SK-N-MC (cell line): ENCODE results near the gene TMEM231.
"Not testable (repeated sequence)": the region's sequence is repeated elsewhere in the genome, so short reads cannot be mapped to it uniquely, and the experiment has no call there.

Experiments
- DNase-seq: peaks from one replicate; pipeline ENCODE4 v3.0.0-alpha.2; 2011; ENCODE audit warnings: low read depth, low spot score
- H3K27ac ChIP-seq: fragments of 200-600 bp; sonication (generic); 2 replicates; pipeline ENCODE4 v1.5.1; 2016; ENCODE audit warnings: mixed run types
- H3K36me3 ChIP-seq: fragments of 200-600 bp; sonication (generic); 2 replicates; pipeline ENCODE4 v1.6.1; 2017; ENCODE audit warnings: antibody characterized with exemption, low read length, mixed read lengths; ENCODE audit not compliant: insufficient read depth
- H3K4me3 ChIP-seq: fragments of 200-600 bp; sonication (generic); 2 replicates; pipeline ENCODE4 v1.5.1; 2016
- H3K9ac ChIP-seq: fragments of 200-600 bp; sonication (generic); 2 replicates; pipeline ENCODE4 v1.8.0; 2017; ENCODE audit warnings: mixed run types, mixed read lengths; ENCODE audit not compliant: insufficient read length
- H3K9me3 ChIP-seq: fragments of 200-600 bp; sonication (generic); 2 replicates; pipeline ENCODE4 v1.6.1; 2017; ENCODE audit warnings: low read depth, mild to moderate bottlenecking, antibody characterized with exemption, low read length, moderate library complexity, mixed read lengths
- EZH2 ChIP-seq: fragments of 200-600 bp; sonication (generic); IDR thresholded peaks from one replicate; pipeline ENCODE4 v1.6.1; 2017; ENCODE audit warnings: antibody characterized with exemption
- FOXP2 ChIP-seq: optimal IDR thresholded peaks from 2 replicates; pipeline ENCODE3; 2011; ENCODE audit warnings: mild to moderate bottlenecking, moderate library complexity; ENCODE audit not compliant: insufficient read depth; ENCODE audit errors: extremely low read length, control extremely low read depth
- POLR2AphosphoS5 ChIP-seq: IDR thresholded peaks from 2 replicates; pipeline ENCODE4 v1.6.1; 2012; ENCODE audit warnings: mild to moderate bottlenecking, low read depth, low read length, borderline replicate concordance

Gene TMEM231

DNA sequence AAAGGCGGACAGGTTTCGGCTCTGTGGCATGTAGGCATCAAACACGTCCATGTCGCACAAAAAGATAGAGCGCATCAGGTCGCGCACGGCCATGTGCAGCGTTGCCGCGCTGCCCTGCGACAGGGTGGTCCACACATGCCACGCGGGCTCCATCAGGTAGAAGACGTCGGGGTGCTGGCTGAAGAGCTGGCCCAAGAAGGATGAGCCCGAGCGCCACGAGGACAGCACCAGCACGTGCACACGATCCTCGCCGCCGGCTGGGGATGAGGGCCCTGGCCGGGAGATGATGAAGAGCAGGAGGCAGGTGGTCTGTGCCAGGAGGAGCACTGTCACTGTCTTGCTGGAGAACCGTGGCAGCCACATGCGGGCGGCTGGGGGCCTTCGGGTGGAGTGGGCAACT, 26.1 kb downstream of the TMEM231 start:
- Histone ChIP-seq H3K4me3 (no peak overlapping the region), H3K36me3 (no peaks in the 10 kb centered on the region), H3K9me3 (no peaks in the 10 kb centered on the region), H3K27ac (no peak overlapping the region), H3K9ac (no peak overlapping the region)
- no peak for DNase-seq
- TF ChIP-seq FOXP2 (no peak), POLR2AphosphoS5 (no peak), EZH2 (no peak)

DNA sequence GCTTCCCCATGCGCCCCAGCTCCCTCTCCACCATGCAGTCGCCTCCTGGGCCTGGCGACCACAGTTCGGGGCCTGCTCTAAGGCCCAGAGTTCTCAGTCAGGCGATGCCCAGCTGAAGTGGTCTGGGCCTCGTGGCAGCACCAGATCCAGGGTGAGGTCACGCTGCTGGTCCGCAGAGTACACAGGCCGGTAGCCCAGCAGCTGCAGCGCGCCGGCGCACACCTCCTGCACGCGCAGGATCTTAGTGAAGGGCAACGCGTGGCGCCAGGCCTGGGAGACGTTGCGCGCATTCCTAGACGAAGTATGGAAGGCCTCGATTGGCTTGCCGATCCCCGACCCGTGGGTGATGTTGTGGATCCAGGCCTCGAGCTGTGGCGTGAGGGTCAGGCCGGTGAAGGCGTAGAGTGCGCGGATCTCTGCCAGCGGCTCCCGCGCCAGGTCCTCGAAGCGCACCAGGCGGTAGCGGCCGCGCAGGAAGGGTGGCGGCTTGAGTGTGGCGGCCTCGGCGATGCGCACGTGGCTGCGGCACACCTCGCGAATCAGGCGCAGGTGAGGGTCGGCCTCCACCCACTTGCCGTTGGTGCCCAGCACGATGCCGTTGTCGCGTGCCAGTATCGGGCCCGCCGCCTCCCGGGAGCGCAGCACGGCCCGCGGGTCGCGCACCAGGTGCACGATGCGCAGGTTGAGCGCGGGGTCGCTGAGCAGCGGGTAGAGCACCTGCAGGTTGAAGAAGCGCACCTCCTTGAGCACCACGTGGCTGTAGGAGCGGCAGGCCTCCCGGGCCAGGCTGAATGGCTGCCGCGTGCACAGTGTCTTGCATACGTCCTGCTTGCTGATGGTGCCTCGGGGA, 26.8 kb downstream of the TMEM231 start:
- TF ChIP-seq EZH2 (no peak), FOXP2 (no peak), POLR2AphosphoS5 (no peak)
- Histone ChIP-seq H3K9me3 (no peaks in the 10 kb centered on the region), H3K27ac (no peak overlapping the region), H3K9ac (no peak overlapping the region), H3K4me3 (no peak overlapping the region), H3K36me3 (no peaks in the 10 kb centered on the region)
- DNase-seq, result no peak

DNA sequence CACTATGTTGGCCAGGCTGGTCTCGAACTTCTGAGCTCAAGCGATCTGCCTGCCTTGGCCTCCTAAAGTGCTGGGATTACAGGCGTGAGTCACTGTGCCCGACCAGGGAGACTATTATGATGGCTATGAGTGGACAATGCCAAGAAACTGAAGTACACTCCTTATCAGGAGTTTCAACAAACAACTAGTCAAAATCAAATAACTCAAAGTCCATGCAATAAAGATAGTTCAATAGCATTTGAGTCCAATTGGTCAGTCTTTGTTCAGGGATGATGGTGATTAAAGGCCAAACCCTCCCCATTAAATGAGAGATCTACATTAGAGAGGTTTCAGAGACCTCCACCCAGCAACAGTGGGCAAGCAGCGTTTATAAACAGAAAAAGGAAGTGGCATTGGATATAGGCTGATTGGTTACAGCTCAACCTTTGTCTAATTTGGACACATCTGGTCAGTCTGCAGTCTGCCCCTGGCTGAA, 28.2 kb downstream of the TMEM231 start:
- no peaks in the 10 kb centered on the region for H3K36me3 ChIP-seq

DNA sequence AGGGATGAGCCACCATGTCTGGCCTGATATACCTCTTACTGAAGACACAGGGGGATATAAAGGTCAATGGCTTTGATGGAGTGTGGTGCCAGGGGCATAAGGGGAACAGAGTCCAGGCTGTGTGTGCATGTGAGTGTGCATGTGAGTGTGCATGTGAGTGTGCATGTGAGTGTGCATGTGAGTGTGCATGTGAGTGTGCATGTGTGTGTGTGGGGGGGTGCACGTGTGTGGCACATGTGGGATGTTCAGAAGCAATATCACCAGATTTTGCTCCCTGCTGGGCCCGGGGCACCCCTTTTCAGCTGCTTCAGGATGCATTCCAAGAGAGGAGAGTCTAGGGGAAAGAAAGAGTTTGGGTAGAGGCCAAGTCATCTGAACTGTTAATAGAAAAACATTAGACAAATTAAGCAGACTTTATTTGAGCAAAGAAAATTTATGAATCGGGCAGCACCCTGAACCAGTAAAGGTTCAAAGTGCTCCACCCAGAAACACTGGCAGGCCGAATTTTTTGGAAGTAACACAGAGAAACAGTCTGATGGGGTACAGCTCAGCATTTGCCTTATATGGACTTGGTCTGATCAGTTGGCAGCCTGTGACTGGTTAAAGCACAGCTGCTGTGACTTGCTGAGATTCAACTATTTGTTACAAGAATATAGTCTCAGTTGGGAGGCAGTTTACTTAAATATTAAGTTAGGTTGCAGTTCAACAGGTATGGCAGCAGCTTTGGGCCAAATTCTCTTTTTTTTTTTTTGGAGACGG, 29.8 kb downstream of the TMEM231 start:
- DNase-seq, result no peak
- Histone ChIP-seq H3K9ac (no peak overlapping the region), H3K36me3 (no peaks in the 10 kb centered on the region), H3K9me3 (no peaks in the 10 kb centered on the region), H3K27ac (no peak overlapping the region), H3K4me3 (no peak overlapping the region)
- TF ChIP-seq POLR2AphosphoS5 (no peak), EZH2 (no peak), FOXP2 (no peak)

More for the DNA sequence above, 28.2 kb downstream of the TMEM231 start:
- no peak overlapping the region for H3K9ac ChIP-seq
- TF ChIP-seq POLR2AphosphoS5 (no peak), EZH2 (no peak), FOXP2 (no peak)
- H3K4me3 ChIP-seq, result no peak overlapping the region
- no peak overlapping the region for H3K27ac ChIP-seq
- DNase-seq, result no peak
- H3K9me3 ChIP-seq, result no peaks in the 10 kb centered on the region

GRCh38 chr16:75519175-75519574, 36.9 kb downstream of the TMEM231 start:
- Histone ChIP-seq H3K27ac (no peak overlapping the region), H3K4me3 (no peak overlapping the region), H3K36me3 (no peaks in the 10 kb centered on the region), H3K9ac (no peak overlapping the region), H3K9me3 (no peaks in the 10 kb centered on the region)
- TF ChIP-seq POLR2AphosphoS5, result no peak
- TF ChIP-seq EZH2, result no peak
- no peak for TF ChIP-seq FOXP2
- DNase-seq, result no peak

- Histone ChIP-seq H3K4me3 (peak overlapping the region; percentile 77), H3K9ac (peak overlapping the region; percentile 81)
- H3K27ac ChIP-seq, H3K9me3 ChIP-seq, H3K36me3 ChIP-seq, DNase-seq: not testable (repeated sequence)
These were observed 39.7 kb downstream of the TMEM231 start for GRCh38 chr16:75516189-75516966.

DNA sequence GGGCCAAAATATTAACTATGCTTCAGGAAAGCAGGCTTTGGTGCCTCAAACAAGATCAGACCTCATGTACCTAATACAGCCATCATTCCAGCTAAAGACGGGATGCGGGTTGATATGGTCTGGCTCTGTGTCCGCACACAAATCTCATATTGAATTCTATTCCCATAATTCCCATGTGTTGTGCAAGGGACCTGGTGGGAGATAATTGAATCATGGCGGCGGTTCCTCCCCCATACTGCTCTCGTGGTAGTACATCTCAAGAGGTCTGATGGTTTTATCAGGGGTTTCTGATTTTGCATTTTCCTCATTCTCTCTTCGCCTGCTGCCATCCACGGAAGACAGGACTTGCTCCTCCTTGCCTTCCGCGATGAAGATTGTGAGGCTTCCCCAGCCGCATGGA, 41.8 kb downstream of the TMEM231 start:
- H3K4me3 ChIP-seq, result no peak overlapping the region
- DNase-seq, result no peak
- H3K9me3 ChIP-seq, result no peaks in the 10 kb centered on the region
- H3K9ac ChIP-seq, result no peak overlapping the region
- H3K27ac ChIP-seq, result no peak overlapping the region
- TF ChIP-seq FOXP2 (no peak), EZH2 (no peak), POLR2AphosphoS5 (no peak)
- no peaks in the 10 kb centered on the region for H3K36me3 ChIP-seq

- no peaks in the 10 kb centered on the region for H3K9me3 ChIP-seq
- H3K27ac ChIP-seq, result no peak overlapping the region
- H3K9ac ChIP-seq, result no peak overlapping the region
- DNase-seq, result no peak
- H3K36me3 ChIP-seq, result no peaks in the 10 kb centered on the region
- H3K4me3 ChIP-seq, result no peak overlapping the region
- TF ChIP-seq FOXP2 (no peak), EZH2 (no peak)
These were observed 49.5 kb downstream of the TMEM231 start for GRCh38 chr16:75506574-75506973.

DNA sequence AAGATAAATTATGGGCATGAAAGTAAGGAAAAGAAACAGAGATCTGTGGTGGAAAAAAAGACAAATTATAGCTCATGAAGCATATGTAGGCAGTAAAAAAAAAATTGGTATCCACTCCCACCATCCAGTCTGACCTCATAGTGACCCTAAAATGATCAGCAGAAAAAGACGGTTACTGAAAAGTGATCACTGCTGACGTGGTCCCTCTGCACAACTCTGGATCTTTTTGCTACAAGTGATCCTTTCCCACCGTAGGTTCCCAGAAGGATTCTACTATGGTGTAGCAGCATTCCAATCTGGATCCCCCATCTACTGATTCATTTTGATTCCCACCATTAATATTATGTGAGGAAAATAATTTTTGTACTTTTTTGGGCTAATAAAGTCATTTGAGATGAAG, 49.9 kb downstream of the TMEM231 start:
- TF ChIP-seq FOXP2 (no peak), POLR2AphosphoS5 (no peak), EZH2 (no peak)
- H3K36me3 ChIP-seq, result no peaks in the 10 kb centered on the region
- no peak for DNase-seq
- H3K27ac ChIP-seq, result no peak overlapping the region
- no peaks in the 10 kb centered on the region for H3K9me3 ChIP-seq
- no peak overlapping the region for H3K4me3 ChIP-seq
- H3K9ac ChIP-seq, result no peak overlapping the region
